GM12878 (cell line): ENCODE data around the gene SUFU.

Source experiments
- CTCF ChIP-seq, 3 experiments: IDR thresholded peaks in 2 of 3; conservative IDR thresholded peaks in 1 of 3; 2 replicates each; pipeline ENCODE4 v1.5.1; 2011; ENCODE audit warnings: low read depth in 3 of 3, low read length in 3 of 3, mild to moderate bottlenecking in 3 of 3, control low read depth in 2 of 3, moderate library complexity in 2 of 3, inconsistent platforms in 1 of 3, mixed read lengths in 1 of 3; ENCODE audit not compliant: control insufficient read depth in 2 of 3, insufficient read depth in 1 of 3; ENCODE audit errors: extremely low read depth in 1 of 3
- HSF1 ChIP-seq: fragments of 150-350 bp; IDR thresholded peaks from 2 replicates; pipeline ENCODE4 v1.6.1; 2014; ENCODE audit warnings: mild to moderate bottlenecking, low read depth, low read length
- MAX ChIP-seq: IDR thresholded peaks from 2 replicates; pipeline ENCODE4 v1.6.1; 2012; ENCODE audit warnings: low read depth, low read length, improper control_type of control experiment
- POLR2A ChIP-seq: IDR thresholded peaks from 2 replicates; pipeline ENCODE4 v1.6.1; 2011; ENCODE audit warnings: low read depth, mild to moderate bottlenecking, low read length
- POLR2AphosphoS5 ChIP-seq: IDR thresholded peaks from 2 replicates; pipeline ENCODE4 v1.6.1; 2011; ENCODE audit warnings: mild to moderate bottlenecking, low read length, inconsistent platforms
- SMC3 ChIP-seq: IDR thresholded peaks from 2 replicates; pipeline ENCODE4 v1.6.1; 2011; ENCODE audit warnings: low read length, improper control_type of control experiment, borderline replicate concordance
- SP1 ChIP-seq: IDR thresholded peaks from one replicate; pipeline ENCODE4 v1.6.1; 2011; ENCODE audit warnings: low read depth, low read length
- TAF1 ChIP-seq: IDR thresholded peaks from 2 replicates; pipeline ENCODE4 v1.6.1; 2011; ENCODE audit warnings: mild to moderate bottlenecking, low read depth, low read length, borderline replicate concordance
- ZZZ3 ChIP-seq: IDR thresholded peaks from 2 replicates; pipeline ENCODE4 v1.6.1; 2011; ENCODE audit warnings: low read depth; ENCODE audit not compliant: control insufficient read depth, insufficient read length

- no peak for TF ChIP-seq HSF1
- no peak for TF ChIP-seq POLR2A
- no peak for TF ChIP-seq CTCF (IDR thresholded peaks at IDR 0.05 in 2 of 3, conservative IDR thresholded peaks at IDR 0.05 in 1 of 3; ENCODE audit: control insufficient read depth in 2 of 3, extremely low read depth in 1 of 3, insufficient read depth in 1 of 3, low read depth in 3 of 3, low read length in 3 of 3)
- no peak for TF ChIP-seq TAF1
- no peak for TF ChIP-seq POLR2AphosphoS5
- TF ChIP-seq ZZZ3 = no peak
- TF ChIP-seq SMC3 = no peak
- no peak for TF ChIP-seq SP1
- no peak for TF ChIP-seq MAX
These were observed 93.6 kb downstream of the SUFU start for GRCh38 chr10:102597131-102597991.
